HCT116 (cell line): ENCODE data around the gene TMEM150A. TPM values are rescaled to one million over a fixed set of nuclear protein-coding genes. Genes with fewer than 3 reads are reported as not detected.

Experiments used
- ATAC-seq: fragments of 200-7000 bp; cut with Tn5 transposase; 2 replicates; pipeline ENCODE4 v1.9.1; 2020; ENCODE audit warnings: mild to moderate bottlenecking, moderate library complexity
- BruUV-seq: library from RNA; stranded (reverse); fragments of 400-500 nt; replicated peaks from 2 replicates; lab custom pipeline; 2021; lab: Mats Ljungman, UMichigan
- CTCF ChIA-PET: fragments of 300-600 bp; sonication (Branson Sonifier 250); formaldehyde crosslinking; loops from one replicate; lab custom pipeline; 2021; ENCODE audit warnings: antibody characterized with exemption; lab: Charles Lee
- POLR2A ChIA-PET: fragments of 300-600, 350-600 bp; sonication (Branson Sonifier 250); formaldehyde crosslinking; loops from one replicate; lab custom pipeline; 2021; ENCODE audit warnings: antibody characterized with exemption; lab: Charles Lee
- RAD21 ChIA-PET, 2 experiments: fragments of 300-600 bp; sonication (Branson Sonifier 250); formaldehyde crosslinking; loops; one replicate each; lab custom pipeline; 2023; ENCODE audit warnings: low total read pairs in 2 of 2; ENCODE audit not compliant: uncharacterized antibody in 2 of 2, unreplicated experiment in 2 of 2, low non-redundant PET in 1 of 2; lab: Charles Lee
- DNase-seq: peaks from one replicate; pipeline ENCODE4 v3.0.0-alpha.2; 2010; ENCODE audit warnings: low read depth, low spot score
- H2AFZ ChIP-seq: fragments of 200-600 bp; shearing (Covaris generic), sonication (generic); 2 replicates; pipeline ENCODE4 v1.6.1; 2017; ENCODE audit warnings: low read depth, mixed run types, mixed read lengths, antibody characterized with exemption, low read length; ENCODE audit not compliant: poor library complexity, severe bottlenecking
- H3K27ac ChIP-seq: 2 replicates; pipeline ENCODE4 v1.5.1; 2012; ENCODE audit warnings: low read depth, low read length
- H3K27me3 ChIP-seq: fragments of 200-600 bp; sonication (generic); 2 replicates; pipeline ENCODE4 v1.6.1; 2016; ENCODE audit warnings: mixed run types, low read length, mixed read lengths; ENCODE audit not compliant: insufficient read depth
- H3K36me3 ChIP-seq, 2 experiments: fragments of 200-500 bp in 1 of 2; fragments of 200-600 bp in 1 of 2; sonication (Bioruptor generic) in 1 of 2; sonication (generic) in 1 of 2; 2 replicates each; pipeline versions ENCODE4 v1.5.1 to v1.6.1; 2014 to 2016; ENCODE audit warnings: low read length in 2 of 2, inconsistent platforms in 1 of 2, mixed read lengths in 1 of 2, mixed run types in 1 of 2; ENCODE audit not compliant: insufficient read depth in 2 of 2, control insufficient read depth in 1 of 2
- H3K4me1 ChIP-seq, 2 experiments: fragments of 200-600 bp in 1 of 2; sonication (generic) in 1 of 2; 2 replicates each; pipeline versions ENCODE4 v1.5.1 to v1.6.1; 2012 to 2017; ENCODE audit warnings: low read length in 2 of 2, inconsistent platforms in 1 of 2, mild to moderate bottlenecking in 1 of 2, mixed read lengths in 1 of 2, mixed run types in 1 of 2, moderate library complexity in 1 of 2; ENCODE audit not compliant: insufficient read depth in 2 of 2, control insufficient read depth in 1 of 2
- H3K4me2 ChIP-seq: fragments of 200-600 bp; sonication (generic); 2 replicates; pipeline ENCODE4 v1.6.1; 2017; ENCODE audit warnings: mixed run types, low read length, mixed read lengths
- H3K4me3 ChIP-seq, 2 experiments: fragments of 200-600 bp in 1 of 2; sonication (generic) in 1 of 2; replicated peaks in 1 of 2; 2 replicates each; pipeline ENCODE4 v1.5.1; 2011 to 2016; ENCODE audit warnings: low read length in 2 of 2, control low read depth in 1 of 2, low read depth in 1 of 2, mild to moderate bottlenecking in 1 of 2, mixed read lengths in 1 of 2, mixed run types in 1 of 2
- H3K79me2 ChIP-seq: fragments of 200-600 bp; sonication (generic); 2 replicates; pipeline ENCODE4 v1.6.1; 2017; ENCODE audit warnings: mild to moderate bottlenecking, mixed run types, low read length, moderate library complexity, mixed read lengths; ENCODE audit not compliant: insufficient read depth
- H3K9ac ChIP-seq: fragments of 200-600 bp; sonication (generic); 2 replicates; pipeline ENCODE4 v1.6.1; 2016; ENCODE audit warnings: low read length, mixed read lengths
- H3K9me2 ChIP-seq: fragments of 200-600 bp; sonication (generic), shearing (Covaris generic); 2 replicates; pipeline ENCODE4 v1.6.1; 2017; ENCODE audit warnings: mixed run types, mild to moderate bottlenecking, moderate library complexity; ENCODE audit not compliant: insufficient read depth
- H3K9me3 ChIP-seq, 2 experiments: fragments of 200-500 bp in 1 of 2; fragments of 200-600 bp in 1 of 2; sonication (Bioruptor generic) in 1 of 2; sonication (generic) in 1 of 2; 2 replicates each; pipeline ENCODE4 v1.6.1; 2014 to 2017; ENCODE audit warnings: low read length in 2 of 2, mixed read lengths in 2 of 2, inconsistent platforms in 1 of 2, low read depth in 1 of 2, mild to moderate bottlenecking in 1 of 2, mixed run types in 1 of 2, moderate library complexity in 1 of 2; ENCODE audit not compliant: control insufficient read depth in 1 of 2, insufficient read depth in 1 of 2
- H4K20me1 ChIP-seq: fragments of 200-600 bp; sonication (generic), shearing (Covaris generic); 2 replicates; pipeline ENCODE4 v1.6.1; 2017; ENCODE audit warnings: mixed run types, mild to moderate bottlenecking, moderate library complexity; ENCODE audit not compliant: insufficient read depth
- CEBPB ChIP-seq: IDR thresholded peaks from 2 replicates; pipeline ENCODE4 v1.6.1; 2012; ENCODE audit warnings: low read depth
- CTCF ChIP-seq, 3 experiments: fragments of 200-600 bp in 1 of 3; sonication (generic) in 1 of 3; IDR thresholded peaks in 2 of 3; conservative IDR thresholded peaks in 1 of 3; 2 replicates each; pipeline ENCODE4 v1.5.1; 2012 to 2017; ENCODE audit warnings: low read depth in 2 of 3, low read length in 2 of 3, antibody characterized with exemption in 1 of 3, borderline replicate concordance in 1 of 3, control low read depth in 1 of 3, mild to moderate bottlenecking in 1 of 3, mixed read lengths in 1 of 3, mixed run types in 1 of 3, moderate library complexity in 1 of 3; ENCODE audit not compliant: insufficient read depth in 1 of 3
- EGR1 ChIP-seq: IDR thresholded peaks from 2 replicates; pipeline ENCODE4 v1.6.1; 2012; ENCODE audit warnings: low read depth
- JUND ChIP-seq: IDR thresholded peaks from 2 replicates; pipeline ENCODE4 v1.6.1; 2012
- POLR2AphosphoS5 ChIP-seq: IDR thresholded peaks from 2 replicates; pipeline ENCODE4 v1.6.1; 2011; ENCODE audit warnings: mild to moderate bottlenecking, low read depth, low read length, moderate library complexity
- RAD21 ChIP-seq: IDR thresholded peaks from 2 replicates; pipeline ENCODE4 v1.6.1; 2012; ENCODE audit warnings: low read depth, mild to moderate bottlenecking
- SIN3A ChIP-seq: IDR thresholded peaks from 2 replicates; pipeline ENCODE4 v1.6.1; 2012; ENCODE audit warnings: low read depth
- SP1 ChIP-seq: IDR thresholded peaks from 2 replicates; pipeline ENCODE4 v1.6.1; 2012; ENCODE audit warnings: low read depth
- intact Hi-C: fragments of 100-400 bp; cut with micrococcal nuclease; formaldehyde crosslinking; loops from 2 replicates; pipeline ENCODE4 v1.10.0; 2022
- total RNA-seq: library from RNA; stranded (reverse); gene quantifications from one replicate; pipeline ENCODE4 v1.2.1, GENCODE V29; 2021; ENCODE audit not compliant: unreplicated experiment
- TF ChIP-seq, protein P1 (sequence below): IDR thresholded peaks from 2 replicates; pipeline ENCODE4 v1.6.1; 2012

Gene TMEM150A
- total RNA-seq, 1 experiment from 2014 or later: 9.9 TPM

DNA sequence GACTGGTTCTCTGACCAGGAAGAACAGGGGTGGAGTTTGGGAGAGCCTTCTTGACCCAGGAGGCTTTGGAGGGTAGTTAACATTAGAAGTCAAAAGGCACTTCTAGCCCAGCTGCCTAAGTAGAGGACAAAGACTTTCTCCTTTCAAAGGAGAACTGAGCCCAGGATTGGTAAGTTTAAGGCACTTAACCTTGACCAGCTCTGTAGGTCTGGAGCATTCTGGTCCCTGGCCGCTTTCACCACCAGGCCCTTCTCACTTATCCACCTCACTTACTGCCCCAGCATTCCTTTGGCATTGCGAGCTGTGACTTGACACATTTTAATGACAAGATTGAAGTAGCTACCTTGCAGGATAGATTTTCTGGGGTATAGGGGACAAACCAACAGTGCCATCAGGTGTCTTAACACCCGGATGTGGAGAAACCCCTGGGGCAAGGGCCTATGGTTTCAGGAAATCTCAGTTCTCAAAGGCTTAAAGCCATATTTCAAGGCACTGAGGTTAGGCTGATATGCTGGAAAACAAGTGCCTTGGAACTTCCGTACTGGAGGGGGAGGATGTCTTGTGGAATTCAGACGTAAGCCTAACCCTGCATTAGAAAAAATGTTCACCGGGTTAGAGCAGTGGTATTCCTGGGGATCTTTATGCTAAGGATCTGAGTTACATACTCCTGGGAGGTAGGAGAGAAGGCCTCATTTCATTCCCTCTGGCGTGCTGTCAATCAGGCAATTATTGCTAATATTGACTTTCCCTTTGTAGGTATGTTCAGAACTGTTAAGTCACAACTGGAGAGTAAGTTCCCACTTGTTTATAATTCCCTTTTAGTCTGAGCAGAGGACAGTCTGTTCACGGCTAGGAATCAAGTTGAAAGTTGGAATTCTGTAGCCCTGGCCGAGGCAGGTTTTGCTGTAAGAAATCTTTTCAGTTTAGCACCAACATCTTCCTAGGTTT, 5.0 kb upstream of the TMEM150A start:
- Histone ChIP-seq H3K9me3 (no peaks in the 10 kb centered on the region), H3K9ac (no peak overlapping the region), H3K27me3 (no peaks in the 10 kb centered on the region), H3K9me2 (no peaks in the 10 kb centered on the region), H4K20me1 (no peaks in the 10 kb centered on the region), H3K4me2 (no peak overlapping the region), H2AFZ (no peak overlapping the region), H3K4me3 (no peak overlapping the region), H3K27ac (no peak overlapping the region), H3K36me3 (peaks cover 6 to 16% of the 10 kb centered on the region in 2 experiments), H3K4me1 (peaks cover 8 to 18% of the 10 kb centered on the region in 2 experiments; a peak in 3 of 4 replicates), H3K79me2 (peaks cover 14% of the 10 kb centered on the region)
- POLR2A ChIA-PET: no interaction called here
- CTCF ChIA-PET: no interaction called here
- DNase-seq: no peak
- TF ChIP-seq, protein P1, sequence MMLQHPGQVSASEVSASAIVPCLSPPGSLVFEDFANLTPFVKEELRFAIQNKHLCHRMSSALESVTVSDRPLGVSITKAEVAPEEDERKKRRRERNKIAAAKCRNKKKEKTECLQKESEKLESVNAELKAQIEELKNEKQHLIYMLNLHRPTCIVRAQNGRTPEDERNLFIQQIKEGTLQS: no peak
- TF ChIP-seq CTCF (IDR thresholded peaks at IDR 0.05 in 2 of 3, conservative IDR thresholded peaks at IDR 0.05 in 1 of 3; ENCODE audit: borderline replicate concordance in 1 of 3, insufficient read depth in 1 of 3, low read depth in 2 of 3, low read length in 2 of 3) (no peak), RAD21 (no peak), POLR2AphosphoS5 (no peak; the same call in none of the 2 replicates), EGR1 (no peak), SP1 (no peak), CEBPB (no peak), SIN3A (no peak), JUND (no peak)
- ATAC-seq: no peak
- RAD21 ChIA-PET: no interaction called here
- BruUV-seq: no TSS peak
- intact Hi-C loops: no loop called here
